Activated CD4-positive, alpha-beta T cell treated with anti-CD3 and anti-CD28 coated beads, Interleukin-2, amount 10 ng/mL, durations not matched to agents 7 days and 5 days (primary cell): Measurements from ENCODE around the gene SIRT5. TPM values are rescaled to one million over a fixed set of nuclear protein-coding genes. Genes with fewer than 3 reads are reported as not detected.
A peak's percentile ranks its signal among the peaks of the same experiment; 100 is the strongest.

ENCODE experiments used
- CTCF ChIA-PET: fragments of 350-600 bp; sonication (Branson Sonifier 250); formaldehyde crosslinking; loops from one replicate; lab custom pipeline; 2021; ENCODE audit warnings: antibody characterized with exemption; lab: Charles Lee
- POLR2A ChIA-PET: fragments of 350-600 bp; sonication (Branson Sonifier 250); formaldehyde crosslinking; loops from one replicate; lab custom pipeline; 2021; ENCODE audit warnings: antibody characterized with exemption; lab: Charles Lee
- DNase-seq: peaks from one replicate; pipeline ENCODE4 v3.0.0-alpha.2; 2020
- H3K27ac Mint-ChIP-seq: one replicate; pipeline ENCODE4 v1.8.0; 2021; ENCODE audit warnings: mild to moderate bottlenecking, moderate library complexity, mixed read lengths
- H3K27me3 Mint-ChIP-seq: one replicate; pipeline ENCODE4 v1.8.0; 2021; ENCODE audit warnings: mixed read lengths
- H3K36me3 Mint-ChIP-seq: one replicate; pipeline ENCODE4 v1.8.0; 2021; ENCODE audit warnings: low read depth, mixed read lengths
- H3K4me1 Mint-ChIP-seq: one replicate; pipeline ENCODE4 v1.8.0; 2021; ENCODE audit warnings: mixed read lengths
- H3K4me3 Mint-ChIP-seq: one replicate; pipeline ENCODE4 v1.8.0; 2021; ENCODE audit warnings: mild to moderate bottlenecking, moderate library complexity, mixed read lengths
- H3K9me3 Mint-ChIP-seq: one replicate; pipeline ENCODE4 v1.8.0; 2021; ENCODE audit warnings: mixed read lengths
- total RNA-seq, 2 experiments: library from RNA; stranded (reverse); gene quantifications; one replicate each; pipeline ENCODE4 v1.2.3, GENCODE V29; 2021

Gene SIRT5
- total RNA-seq, 2 experiments from 2014 or later: 14.3 to 19.4 TPM

DNA sequence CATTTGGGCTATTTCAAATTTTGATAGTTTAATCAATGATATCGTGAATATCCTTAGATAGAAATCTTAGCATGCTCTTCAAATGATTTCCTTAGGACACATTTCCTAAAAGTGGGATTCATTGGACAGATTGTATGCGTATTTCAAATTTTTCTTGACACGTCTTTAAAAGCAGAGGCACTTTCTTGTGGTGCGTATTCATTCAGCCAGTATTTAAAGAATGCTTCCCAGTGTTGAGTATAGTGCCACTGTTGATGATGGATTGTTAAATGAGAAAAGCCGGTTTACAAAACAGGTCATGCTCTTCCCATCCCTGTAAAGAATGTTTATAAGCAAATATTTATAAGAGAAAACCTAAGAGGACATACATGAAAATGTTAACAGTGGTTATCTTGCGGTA, 25.6 kb downstream of the SIRT5 start:
- Mint-ChIP-seq H3K4me1 (peaks cover 12% of the 10 kb centered on the region), H3K27me3 (no peaks in the 10 kb centered on the region), H3K9me3 (no peaks in the 10 kb centered on the region), H3K36me3 (peaks cover 29% of the 10 kb centered on the region), H3K4me3 (no peak overlapping the region), H3K27ac (no peak overlapping the region)
- POLR2A ChIA-PET: no interaction called here
- CTCF ChIA-PET: no interaction called here
- no peak for DNase-seq

DNA sequence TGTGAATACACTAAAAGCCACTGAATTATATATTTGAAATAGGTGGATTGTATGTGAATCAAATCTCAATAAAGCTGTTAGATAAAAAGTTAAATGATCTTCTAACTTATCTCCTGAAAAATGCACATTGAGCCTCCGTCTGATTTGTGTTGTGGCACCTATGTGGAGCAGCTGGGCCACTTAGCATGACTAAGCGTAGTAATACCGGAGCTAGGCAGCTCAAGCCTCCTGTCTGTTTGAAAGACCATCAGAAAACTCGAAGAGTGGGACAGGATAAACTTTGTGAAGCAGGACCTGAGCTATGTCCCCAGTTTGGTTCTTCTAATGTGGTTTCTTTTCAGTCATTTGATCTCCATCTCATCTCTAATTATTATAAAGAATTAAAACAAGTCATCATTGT, 29.7 kb downstream of the SIRT5 start:
- POLR2A ChIA-PET: no interaction called here
- CTCF ChIA-PET: interaction anchor here (1.2 to 3.4 kb wide), 3 partner anchors 10 to 12 kb away, joined by 4 to 15 read pairs (median 4); partner anchors contain the start of gene NOL7
- peaks cover 16% of the 10 kb centered on the region for H3K36me3 Mint-ChIP-seq
- no peaks in the 10 kb centered on the region for H3K27me3 Mint-ChIP-seq
- no peaks in the 10 kb centered on the region for H3K9me3 Mint-ChIP-seq
- H3K27ac Mint-ChIP-seq: no peak overlapping the region
- no peak overlapping the region for H3K4me3 Mint-ChIP-seq
- H3K4me1 Mint-ChIP-seq: no peaks in the 10 kb centered on the region
- no peak for DNase-seq

DNA sequence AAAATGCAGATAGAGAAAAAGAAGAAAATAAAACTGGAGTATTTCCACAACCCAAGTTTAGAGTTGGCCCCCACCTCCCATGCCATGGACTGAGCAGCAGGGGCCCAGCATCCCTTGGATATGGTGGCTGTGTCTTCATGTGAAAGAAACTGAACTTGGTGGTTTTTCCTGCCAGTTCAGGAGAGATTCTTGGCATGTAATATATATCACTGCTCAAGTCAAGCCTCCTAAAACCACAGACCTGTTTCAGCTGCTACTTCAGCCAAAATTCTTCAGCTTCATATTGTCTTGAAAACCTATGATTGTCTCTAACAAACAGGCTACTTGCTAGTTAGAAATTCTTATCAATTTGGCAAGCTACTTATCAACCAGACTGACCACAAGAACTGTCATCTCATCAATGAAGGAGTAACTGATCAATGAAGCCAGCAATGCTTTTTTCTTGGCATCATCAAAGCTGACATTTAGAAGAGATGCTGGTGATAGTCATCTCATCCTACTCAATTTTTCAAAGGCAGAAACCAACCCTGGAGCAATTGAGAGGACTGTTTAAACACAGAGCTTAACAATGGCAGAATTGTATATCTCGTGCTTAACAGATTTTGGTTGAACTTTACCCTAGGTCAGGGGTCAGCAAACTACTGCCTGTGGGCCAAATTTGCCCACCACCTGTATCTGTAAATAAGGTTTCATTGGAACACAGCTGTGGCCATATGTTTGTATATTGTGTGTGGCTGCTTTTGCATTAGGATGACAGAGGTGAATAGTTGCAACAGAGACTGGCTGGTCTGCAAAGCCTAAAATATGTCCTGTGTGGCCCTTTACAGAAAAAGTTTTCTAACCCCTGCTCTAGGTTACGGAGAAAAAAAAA, 30.4 kb downstream of the SIRT5 start:
- peaks cover 16% of the 10 kb centered on the region for H3K36me3 Mint-ChIP-seq
- POLR2A ChIA-PET: no interaction called here
- no peak overlapping the region for H3K4me3 Mint-ChIP-seq
- no peaks in the 10 kb centered on the region for H3K4me1 Mint-ChIP-seq
- no peak for DNase-seq
- no peaks in the 10 kb centered on the region for H3K27me3 Mint-ChIP-seq
- H3K9me3 Mint-ChIP-seq: no peaks in the 10 kb centered on the region
- H3K27ac Mint-ChIP-seq: no peak overlapping the region
- CTCF ChIA-PET: interaction anchor here (0.7 to 3.4 kb wide), 4 partner anchors 10 to 18 kb away, joined by 3 to 15 read pairs (median 4); partner anchors contain the start of gene NOL7

DNA sequence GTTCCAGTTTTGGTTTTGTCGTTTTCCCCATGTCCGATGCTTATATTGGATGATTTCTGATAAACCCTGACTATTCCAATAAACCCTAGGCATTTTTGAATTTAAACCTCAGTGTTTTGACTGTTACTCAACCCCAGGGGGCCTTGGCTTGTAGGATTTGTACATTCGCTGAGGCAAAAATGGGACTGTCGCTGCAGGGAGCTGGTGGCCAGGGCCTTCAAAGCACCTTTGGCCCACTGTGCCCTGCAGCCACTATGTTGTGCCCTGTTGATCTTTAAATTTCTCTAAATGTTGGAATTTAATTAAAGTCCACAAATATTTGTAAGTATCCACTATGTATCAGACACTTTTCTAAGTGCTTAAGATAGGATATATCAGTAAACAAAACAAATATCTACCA, 31.2 kb downstream of the SIRT5 start:
- POLR2A ChIA-PET: no interaction called here
- peaks cover 16% of the 10 kb centered on the region for H3K36me3 Mint-ChIP-seq
- H3K9me3 Mint-ChIP-seq: no peaks in the 10 kb centered on the region
- no peak for DNase-seq
- H3K27me3 Mint-ChIP-seq: no peaks in the 10 kb centered on the region
- no peaks in the 10 kb centered on the region for H3K4me1 Mint-ChIP-seq
- H3K27ac Mint-ChIP-seq: no peak overlapping the region
- no peak overlapping the region for H3K4me3 Mint-ChIP-seq
- CTCF ChIA-PET: interaction anchor here (0.7 to 3.4 kb wide), 2 partner anchors 9 to 19 kb away, joined by 3 to 15 read pairs; partner anchors contain the start of gene NOL7

DNA sequence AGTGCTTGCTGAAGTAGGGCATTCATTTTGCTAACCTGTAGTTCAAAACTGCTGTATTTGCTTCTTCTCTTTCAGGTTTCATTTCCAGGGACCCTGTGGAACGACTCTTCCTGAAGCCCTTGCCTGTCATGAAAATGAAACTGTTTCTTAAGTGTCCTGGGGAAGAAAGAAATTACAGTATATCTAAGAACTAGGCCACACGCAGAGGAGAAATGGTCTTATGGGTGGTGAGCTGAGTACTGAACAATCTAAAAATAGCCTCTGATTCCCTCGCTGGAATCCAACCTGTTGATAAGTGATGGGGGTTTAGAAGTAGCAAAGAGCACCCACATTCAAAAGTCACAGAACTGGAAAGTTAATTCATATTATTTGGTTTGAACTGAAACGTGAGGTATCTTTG, 37.3 kb downstream of the SIRT5 start:
- H3K36me3 Mint-ChIP-seq: peaks cover 5% of the 10 kb centered on the region
- POLR2A ChIA-PET: no interaction called here

DNA sequence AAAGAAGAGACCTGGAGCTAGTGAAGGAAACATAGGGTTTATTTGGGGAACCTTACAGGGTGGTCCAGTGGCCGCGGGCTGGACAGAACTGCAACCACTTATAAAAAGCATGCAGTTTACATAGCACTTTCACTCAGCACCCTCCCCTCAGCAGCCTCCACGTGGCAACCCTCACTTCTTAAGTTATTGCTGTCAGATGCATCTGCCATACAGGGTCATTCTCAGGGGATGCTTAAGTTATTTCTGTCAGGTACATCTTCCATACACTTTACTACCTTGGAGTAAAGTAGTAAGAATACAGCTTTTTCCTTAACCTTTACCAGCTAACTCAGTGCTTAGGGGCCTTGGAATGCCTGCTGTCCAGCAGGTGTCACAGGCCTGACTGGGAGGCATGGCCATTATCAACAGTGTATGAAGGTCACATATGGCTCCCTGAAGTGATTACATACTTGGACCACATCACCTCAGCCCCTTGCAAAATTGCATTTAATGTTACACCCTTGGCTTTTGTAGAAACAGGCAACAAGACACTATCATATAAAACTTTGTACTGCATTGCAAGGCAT, 38.7 kb downstream of the SIRT5 start:
- H3K36me3 Mint-ChIP-seq: peaks cover 11% of the 10 kb centered on the region
- no peak overlapping the region for H3K4me3 Mint-ChIP-seq
- H3K9me3 Mint-ChIP-seq: no peaks in the 10 kb centered on the region
- ChIA-PET CTCF (interaction anchor here (3.0 kb wide), 1 partner anchor 38 kb away, joined by 12 read pairs; the partner anchor contains the start of gene SIRT5), POLR2A (no interaction called here)
- no peaks in the 10 kb centered on the region for H3K27me3 Mint-ChIP-seq
- H3K4me1 Mint-ChIP-seq: peaks cover 52% of the 10 kb centered on the region
- no peak for DNase-seq
- no peak overlapping the region for H3K27ac Mint-ChIP-seq

More for the DNA sequence above, 37.3 kb downstream of the SIRT5 start:
- Mint-ChIP-seq H3K9me3 (no peaks in the 10 kb centered on the region), H3K27me3 (no peaks in the 10 kb centered on the region), H3K4me3 (peak overlapping the region; percentile 24), H3K4me1 (peaks cover 43% of the 10 kb centered on the region), H3K27ac (peak overlapping the region; percentile 59)
- no peak for DNase-seq
- CTCF ChIA-PET: interaction anchor here (3.0 kb wide), 1 partner anchor 37 kb away, joined by 12 read pairs; the partner anchor contains the start of gene SIRT5

DNA sequence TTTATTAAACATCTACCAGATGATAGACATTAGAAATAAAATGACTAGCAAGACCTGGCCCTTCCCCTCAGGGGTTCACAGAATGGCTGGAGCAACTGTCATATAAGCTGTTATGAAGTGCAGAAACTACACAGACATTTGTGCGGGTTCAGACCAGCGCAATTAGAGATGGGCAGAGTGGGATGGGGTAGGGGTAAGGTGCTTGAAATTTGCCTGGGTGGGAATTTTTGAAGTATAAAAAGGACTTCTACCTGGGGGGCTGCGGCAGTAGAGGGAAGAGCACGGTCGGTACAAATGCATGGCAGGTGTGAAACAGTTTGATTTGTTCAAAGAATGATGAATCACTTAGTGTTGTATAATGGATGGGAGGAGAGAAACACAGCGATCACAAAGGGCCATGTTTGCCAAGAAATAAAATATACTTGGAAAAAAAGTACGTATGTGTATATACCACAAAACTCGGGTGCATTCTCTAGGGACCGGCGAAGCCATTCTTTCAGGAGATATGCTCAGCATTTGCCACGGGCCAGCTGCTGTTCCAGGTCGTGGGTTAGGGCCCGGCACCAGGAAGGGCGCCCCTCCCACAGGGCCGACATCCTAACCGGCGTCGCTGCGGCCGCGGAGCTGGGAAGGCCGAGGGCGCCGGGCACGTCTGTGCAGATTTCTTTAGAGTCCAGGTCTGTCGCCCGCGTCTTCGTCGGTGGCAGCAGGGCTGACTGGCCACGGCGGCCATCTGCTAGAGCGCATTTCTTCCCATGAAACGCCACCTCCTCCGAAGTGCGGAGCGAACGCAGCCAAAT, 39.9 kb downstream of the SIRT5 start:
- peak overlapping the region; percentile 92 for H3K4me3 Mint-ChIP-seq
- POLR2A ChIA-PET: interaction anchor here (1.2 kb wide), 1 partner anchor 286 kb away, joined by 4 read pairs; the partner anchor contains the start of gene TBC1D7
- no peak for DNase-seq

DNA sequence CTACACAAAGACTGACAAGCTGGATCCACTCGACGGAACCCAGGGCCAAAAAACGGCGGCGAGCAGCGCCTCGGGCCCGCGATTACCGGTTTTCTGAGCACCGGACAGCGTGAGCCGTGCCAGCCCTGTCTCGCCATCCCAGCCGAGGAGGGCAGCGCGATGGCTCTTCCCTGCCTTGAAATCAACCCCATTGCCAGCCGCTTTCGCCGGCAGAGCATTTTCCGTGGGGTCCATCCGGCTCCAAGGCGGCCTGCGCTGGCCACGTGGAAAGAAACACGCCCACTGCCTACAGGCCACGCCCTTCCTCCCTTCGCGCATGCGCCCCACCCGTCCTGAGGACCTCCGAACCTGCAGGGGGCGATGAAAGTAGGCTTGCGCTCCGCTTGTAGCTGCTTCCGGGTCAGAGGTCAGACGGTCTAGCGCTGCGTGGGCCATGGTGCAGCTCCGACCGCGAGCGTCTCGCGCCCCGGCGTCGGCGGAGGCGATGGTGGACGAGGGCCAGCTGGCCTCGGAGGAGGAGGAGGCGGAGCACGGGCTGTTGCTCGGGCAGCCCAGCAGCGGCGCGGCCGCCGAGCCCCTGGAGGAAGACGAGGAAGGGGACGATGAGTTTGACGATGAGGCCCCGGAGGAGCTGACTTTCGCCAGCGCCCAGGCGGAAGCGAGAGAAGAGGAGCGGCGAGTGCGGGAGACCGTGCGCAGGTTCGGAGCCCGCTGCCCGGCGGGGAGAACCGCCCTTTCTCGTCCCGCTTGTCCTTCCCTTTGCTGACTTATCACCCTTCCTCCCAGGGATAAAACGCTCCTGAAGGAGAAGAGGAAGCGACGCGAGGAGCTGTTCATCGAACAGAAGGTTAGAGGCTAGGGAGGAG, 40.8 kb downstream of the SIRT5 start, which contains the start of gene NOL7:
NOL7 (plus strand) TSS at position 410 of the 866 bp plus-strand sequence; CDS start at position 434, 24 bp downstream.
- CTCF ChIA-PET: interaction anchor here (0.6 to 4.1 kb wide), 36 partner anchors 10 to 287 kb away, joined by 3 to 69 read pairs (median 4); partner anchors contain the start of genes RANBP9, SIRT5 and TBC1D7
- H3K9me3 Mint-ChIP-seq: no peaks in the 10 kb centered on the region
- H3K36me3 Mint-ChIP-seq: peaks cover 19% of the 10 kb centered on the region
- peak within 1 kb of the TSS; percentile 92 for H3K4me3 Mint-ChIP-seq
- POLR2A ChIA-PET: interaction anchor here (0.5 to 1.2 kb wide), 4 partner anchors 41 to 1169 kb away, joined by 3 to 4 read pairs (median 3); partner anchors contain the start of genes SIRT5 and TBC1D7
- peak; percentile 99 for DNase-seq
- no peaks in the 10 kb centered on the region for H3K27me3 Mint-ChIP-seq
- H3K4me1 Mint-ChIP-seq: peaks cover 57% of the 10 kb centered on the region
- H3K27ac Mint-ChIP-seq: peak within 1 kb of the TSS; percentile 92

More for the DNA sequence above, 39.9 kb downstream of the SIRT5 start:
- Mint-ChIP-seq H3K4me1 (peaks cover 57% of the 10 kb centered on the region), H3K27ac (peak overlapping the region; percentile 92), H3K36me3 (peaks cover 17% of the 10 kb centered on the region), H3K9me3 (no peaks in the 10 kb centered on the region), H3K27me3 (no peaks in the 10 kb centered on the region)
- CTCF ChIA-PET: interaction anchor here (0.8 to 4.1 kb wide), 21 partner anchors 9 to 287 kb away, joined by 3 to 69 read pairs (median 4); partner anchors contain the start of genes RANBP9, SIRT5 and TBC1D7

DNA sequence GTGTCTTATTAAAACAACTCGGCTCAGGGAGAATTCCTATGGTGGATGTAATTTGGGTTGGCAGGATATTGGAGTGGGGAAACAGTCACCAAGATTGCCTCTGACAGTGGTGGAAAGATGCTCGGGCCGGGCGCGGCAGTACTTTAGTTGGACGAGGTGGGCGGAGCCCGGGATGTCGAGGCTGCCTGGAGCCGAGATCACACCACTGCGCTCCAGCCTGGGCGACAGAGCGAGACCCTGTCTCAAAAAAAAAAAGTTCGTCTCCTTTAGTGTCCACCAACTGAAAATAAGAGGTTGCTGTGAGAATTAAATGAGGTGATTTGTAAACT, 41.4 kb downstream of the SIRT5 start:
- Mint-ChIP-seq H3K36me3 (peaks cover 19% of the 10 kb centered on the region), H3K27ac (peak overlapping the region; percentile 92), H3K4me3 (peak overlapping the region; percentile 92), H3K27me3 (no peaks in the 10 kb centered on the region), H3K4me1 (peaks cover 57% of the 10 kb centered on the region), H3K9me3 (no peaks in the 10 kb centered on the region)
- ChIA-PET POLR2A (interaction anchor here (0.5 to 1.2 kb wide), 4 partner anchors 41 to 1169 kb away, joined by 3 to 4 read pairs (median 3); partner anchors contain the start of genes SIRT5 and TBC1D7), CTCF (interaction anchor here (0.6 to 4.1 kb wide), 35 partner anchors 11 to 462 kb away, joined by 3 to 69 read pairs (median 4); partner anchors contain the start of genes RANBP9, SIRT5 and TBC1D7)
- DNase-seq: peak; percentile 54

DNA sequence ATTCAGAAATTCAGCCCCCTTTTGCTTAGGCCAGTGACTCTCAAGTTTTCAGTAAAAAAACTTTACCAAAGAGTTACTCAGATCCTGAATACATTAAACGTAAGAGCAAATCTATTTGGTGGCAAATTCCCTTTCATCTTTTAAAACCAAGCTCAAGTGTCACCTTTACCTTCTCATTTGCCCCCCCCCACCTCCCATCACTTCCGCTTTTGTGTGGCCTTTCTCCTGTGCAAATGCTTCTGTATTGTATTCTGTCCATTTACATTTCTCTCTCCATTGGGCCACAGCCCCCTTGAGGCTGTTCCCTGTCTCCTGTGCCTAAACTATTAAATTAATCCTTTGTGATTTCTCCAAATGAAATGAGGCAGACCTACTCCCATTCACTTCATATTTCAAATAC, 42.7 kb downstream of the SIRT5 start:
- Mint-ChIP-seq H3K4me1 (peaks cover 47% of the 10 kb centered on the region), H3K27me3 (no peaks in the 10 kb centered on the region), H3K4me3 (peak overlapping the region; percentile 92), H3K9me3 (no peaks in the 10 kb centered on the region), H3K27ac (peak overlapping the region; percentile 33), H3K36me3 (peaks cover 23% of the 10 kb centered on the region)
- ChIA-PET CTCF (interaction anchor here (0.8 to 4.1 kb wide), 8 partner anchors 11 to 270 kb away, joined by 3 to 69 read pairs (median 4); no protein-coding TSS in a partner anchor), POLR2A (no interaction called here)
- DNase-seq: no peak

DNA sequence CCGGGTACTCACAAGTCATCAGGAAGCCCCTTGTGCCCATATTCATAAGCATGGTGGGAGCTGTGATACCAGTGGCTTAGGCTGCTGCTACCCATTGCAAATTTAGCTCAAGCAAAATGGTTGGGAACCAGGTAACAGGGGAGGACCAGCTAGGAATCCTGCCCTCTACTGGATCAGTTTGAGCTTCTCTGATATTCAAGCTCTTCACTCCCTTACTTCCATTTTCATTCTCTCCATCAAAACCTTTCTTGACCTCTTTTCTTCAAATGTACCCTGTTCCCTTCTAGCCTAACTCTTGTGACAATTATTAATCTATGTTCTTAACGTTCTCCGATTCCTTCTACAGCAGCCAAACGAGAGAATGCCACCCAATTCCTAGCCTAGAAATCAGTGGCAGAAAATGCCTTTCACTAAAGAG, 50.5 kb downstream of the SIRT5 start:
- Mint-ChIP-seq H3K4me1 (peaks cover 9% of the 10 kb centered on the region), H3K9me3 (no peaks in the 10 kb centered on the region), H3K36me3 (peaks cover 65% of the 10 kb centered on the region)

More for the DNA sequence above, 50.5 kb downstream of the SIRT5 start:
- H3K27ac Mint-ChIP-seq: peak overlapping the region; percentile 66
- ChIA-PET POLR2A (no interaction called here), CTCF (interaction anchor here (1.3 to 10.1 kb wide), 3 partner anchors 9 to 15 kb away, joined by 3 to 69 read pairs (median 3); partner anchors contain the start of gene NOL7)
- DNase-seq: peak; percentile 50
- no peak overlapping the region for H3K4me3 Mint-ChIP-seq
- no peaks in the 10 kb centered on the region for H3K27me3 Mint-ChIP-seq
